Activated naive CD4-positive, alpha-beta T cell treated with anti-CD3 and anti-CD28 coated beads, Interleukin-2, amount 50 U/mL, for 72 hours (primary cell): ENCODE data around the gene GBA2. TPM values are rescaled to one million over a fixed set of nuclear protein-coding genes. Genes with fewer than 3 reads are reported as not detected.

Source experiments
- ATAC-seq, 2 donors: fragments of 150-1000 bp; cut with Tn5 transposase; 2 replicates each; pipeline ENCODE4 v1.10.0; 2021; ENCODE audit warnings: mild to moderate bottlenecking in 2 of 2, moderate library complexity in 2 of 2
- DNase-seq, 2 donors: peaks; one replicate each; pipeline ENCODE4 v3.0.0; 2021 to 2022; ENCODE audit warnings: low spot score in 2 of 2
- H3K27ac Mint-ChIP-seq, 2 donors: one replicate each; pipeline ENCODE4 v1.8.0; 2022; ENCODE audit warnings: mild to moderate bottlenecking in 2 of 2, mixed read lengths in 2 of 2
- H3K36me3 Mint-ChIP-seq, 2 donors: one replicate each; pipeline ENCODE4 v1.8.0; 2022; ENCODE audit warnings: mixed read lengths in 2 of 2
- H3K9me3 Mint-ChIP-seq, 2 donors: one replicate each; pipeline ENCODE4 v1.8.0; 2022; ENCODE audit warnings: mixed read lengths in 2 of 2
- total RNA-seq, 2 donors: library from RNA; stranded (reverse); gene quantifications; one replicate each; pipeline ENCODE4 v1.2.3, GENCODE V29; 2022

Gene GBA2
- total RNA-seq, 2 donors from 2014 or later, result 23.4 to 57.6 TPM

DNA sequence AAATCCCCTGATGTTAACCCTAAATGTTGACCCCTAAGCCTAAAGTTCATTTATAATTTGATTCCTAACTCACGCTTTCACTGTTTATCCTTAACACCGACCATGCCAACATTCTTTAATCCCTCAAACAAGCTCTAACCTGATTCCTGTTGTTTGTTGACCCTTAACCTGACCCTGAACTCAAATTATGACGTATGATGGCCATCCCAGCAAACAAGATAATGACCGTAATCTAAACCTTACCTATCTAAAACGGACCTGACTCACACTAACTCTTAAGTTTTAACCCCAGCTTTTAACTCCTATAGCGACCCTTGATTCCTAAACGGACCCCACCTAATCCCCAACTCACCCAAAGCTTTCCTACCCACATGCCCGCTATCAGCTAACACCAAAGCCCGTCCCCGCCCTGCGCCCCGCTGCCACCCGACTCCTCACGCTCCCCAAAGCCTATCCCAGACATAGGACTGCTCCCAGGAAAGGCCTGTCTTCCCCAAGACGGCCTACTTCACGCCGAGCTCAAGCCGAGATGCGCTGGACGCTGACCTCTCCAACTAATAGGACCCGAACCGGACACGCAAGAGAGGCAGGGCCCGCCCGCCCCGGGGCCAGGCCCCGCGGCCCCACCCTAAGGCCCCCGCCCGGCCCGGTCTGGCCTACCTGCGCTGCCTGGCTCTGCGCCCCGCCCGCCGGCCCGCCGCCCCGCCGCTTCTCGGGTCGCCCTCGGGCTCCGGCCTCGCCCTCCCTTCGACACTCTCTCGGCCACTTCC, 17.4 kb downstream of the GBA2 start:
- Mint-ChIP-seq H3K27ac (peak overlapping the region in 1 of 2 donors; percentile 94), H3K36me3 (peaks cover 14 to 38% of the 10 kb centered on the region in 2 donors), H3K9me3 (no peaks in the 10 kb centered on the region)
- ATAC-seq (no peak), DNase-seq (no peak)

DNA sequence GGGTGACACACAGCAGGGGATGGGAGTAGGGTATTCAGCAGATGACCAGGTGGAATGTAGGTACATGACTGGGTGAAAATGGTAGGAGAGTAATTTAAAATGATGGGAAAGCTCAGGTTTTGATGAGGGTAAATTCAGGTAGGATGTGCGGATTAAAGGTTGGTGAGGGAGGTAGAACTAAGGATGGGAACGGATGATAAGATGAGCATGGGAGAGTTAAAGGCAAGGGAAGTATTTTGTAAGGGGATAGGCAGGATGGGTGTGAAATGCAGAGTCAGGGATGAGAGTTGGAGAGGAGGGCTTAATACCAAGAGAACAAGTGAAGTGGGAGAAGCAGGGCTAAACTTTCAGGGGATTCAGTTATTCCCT, 18.6 kb downstream of the GBA2 start:
- ATAC-seq (no peak), DNase-seq (no peak)
- Mint-ChIP-seq H3K36me3 (peaks cover 14 to 39% of the 10 kb centered on the region in 2 donors), H3K27ac (peak overlapping the region in 1 of 2 donors; percentile 48), H3K9me3 (no peaks in the 10 kb centered on the region)

DNA sequence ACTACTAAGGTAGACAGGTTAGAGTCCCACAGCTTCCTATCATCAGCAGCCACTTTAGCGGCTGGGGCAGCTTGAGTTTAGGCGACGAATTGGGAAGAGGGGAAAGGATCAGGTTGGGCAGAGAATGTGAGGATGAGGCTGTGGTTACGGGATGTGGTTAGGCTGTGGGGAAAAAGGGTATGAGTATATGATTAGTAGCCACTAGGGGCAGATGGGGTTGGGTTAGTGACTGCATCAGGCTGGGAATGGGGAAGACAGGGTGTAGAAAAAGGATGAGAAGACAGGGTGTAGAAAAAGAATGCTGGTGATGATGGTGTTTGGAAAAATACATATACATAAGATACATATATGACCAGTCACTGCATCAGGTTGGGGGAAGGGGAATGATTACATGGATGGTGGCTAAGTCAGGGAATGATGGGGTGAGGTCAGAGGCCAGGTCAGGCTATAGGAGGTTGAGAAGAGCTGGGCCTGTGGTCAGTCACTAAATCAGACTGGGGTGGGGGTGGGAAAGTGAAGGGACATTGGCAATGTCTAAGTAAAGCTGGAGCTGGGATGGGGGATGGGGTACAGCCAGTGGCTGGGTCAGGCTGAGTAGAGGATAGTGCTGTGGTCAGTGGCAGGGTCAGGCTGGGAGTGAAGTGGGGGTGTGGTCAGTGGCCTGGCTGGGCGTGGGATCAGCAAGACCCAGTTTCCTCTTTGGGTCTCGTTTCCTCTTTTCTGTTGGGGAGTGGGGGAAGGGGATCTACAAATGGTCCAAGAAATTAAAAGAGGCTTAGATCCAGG, 19.1 kb downstream of the GBA2 start:
- no peak overlapping the region for H3K27ac Mint-ChIP-seq

DNA sequence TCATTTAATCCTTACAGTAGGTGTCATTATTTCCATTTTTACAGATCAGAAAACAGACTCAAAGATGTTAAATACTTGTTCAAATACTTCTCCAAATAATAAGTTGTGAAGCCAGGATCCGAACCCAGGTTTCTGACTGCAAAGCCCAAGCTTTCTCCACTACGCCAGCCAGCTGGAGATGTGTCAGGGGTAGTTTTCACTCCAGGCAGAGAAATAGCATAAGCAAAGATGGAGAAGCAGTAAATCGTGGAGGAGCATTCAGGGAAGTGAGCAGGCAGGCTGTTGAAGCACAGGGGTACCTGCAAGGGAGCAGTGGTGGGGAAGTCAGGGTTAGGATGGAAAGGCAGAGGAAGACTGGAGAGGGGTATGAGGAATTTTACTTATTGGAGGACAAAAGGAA, 19.9 kb downstream of the GBA2 start:
- no peak for DNase-seq
- Mint-ChIP-seq H3K9me3 (no peaks in the 10 kb centered on the region), H3K36me3 (peaks cover 23 to 38% of the 10 kb centered on the region in 2 donors), H3K27ac (no peak overlapping the region)
- ATAC-seq, result no peak

More for the DNA sequence above, 19.1 kb downstream of the GBA2 start:
- peak in 1 of 2 donors; percentile 8 for ATAC-seq
- Mint-ChIP-seq H3K36me3 (peaks cover 16 to 34% of the 10 kb centered on the region in 2 donors), H3K9me3 (no peaks in the 10 kb centered on the region)
- DNase-seq, result peak; percentile 35 to 68

DNA sequence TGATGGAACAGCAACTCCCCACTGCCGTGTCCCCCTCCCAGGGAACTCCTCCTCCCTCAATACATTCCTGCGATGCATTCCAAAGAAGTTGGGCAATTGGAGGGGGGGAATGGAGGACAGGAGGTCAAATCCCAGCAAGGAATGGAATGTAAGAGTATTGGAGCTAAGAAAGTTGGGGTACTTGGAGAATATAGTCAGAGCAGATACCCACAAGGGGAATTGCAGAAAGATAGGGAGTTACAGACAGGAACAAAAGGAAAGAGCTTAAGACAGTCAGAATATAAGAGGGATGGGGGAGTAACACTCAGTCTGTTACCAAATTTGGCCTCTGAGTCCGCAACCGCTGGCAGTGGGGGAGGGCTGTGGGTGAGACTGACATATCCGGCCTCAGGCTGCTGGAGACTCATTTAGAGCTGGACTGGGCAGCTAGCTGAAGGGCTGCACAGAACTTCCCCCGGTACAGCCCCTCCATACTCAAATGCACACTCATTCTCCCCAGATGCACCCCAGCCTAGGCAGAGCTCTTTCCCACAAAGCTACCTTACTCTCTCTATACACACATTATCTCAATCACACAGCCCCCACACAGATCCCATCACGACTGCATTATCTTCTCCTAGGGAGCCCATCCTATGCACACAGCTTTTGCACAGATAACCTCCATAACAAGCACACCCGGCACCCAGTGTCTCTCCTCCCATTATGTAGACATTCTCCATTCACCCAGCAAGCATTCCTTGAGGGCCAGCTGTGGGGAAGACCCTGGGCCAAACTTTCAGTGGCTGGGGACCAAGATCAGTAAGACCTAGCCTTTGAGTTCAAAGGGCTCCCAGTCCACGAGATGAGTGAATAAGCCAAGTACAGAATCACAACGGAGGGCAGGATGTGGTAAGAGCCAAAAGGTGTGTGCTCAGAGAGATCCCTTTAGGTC, 20.7 kb downstream of the GBA2 start:
- peaks cover 22 to 38% of the 10 kb centered on the region in 2 donors for H3K36me3 Mint-ChIP-seq
- H3K9me3 Mint-ChIP-seq, result no peaks in the 10 kb centered on the region
- no peak overlapping the region for H3K27ac Mint-ChIP-seq
- ATAC-seq (peak; percentile 12 to 45), DNase-seq (peak; percentile 40 to 86)

DNA sequence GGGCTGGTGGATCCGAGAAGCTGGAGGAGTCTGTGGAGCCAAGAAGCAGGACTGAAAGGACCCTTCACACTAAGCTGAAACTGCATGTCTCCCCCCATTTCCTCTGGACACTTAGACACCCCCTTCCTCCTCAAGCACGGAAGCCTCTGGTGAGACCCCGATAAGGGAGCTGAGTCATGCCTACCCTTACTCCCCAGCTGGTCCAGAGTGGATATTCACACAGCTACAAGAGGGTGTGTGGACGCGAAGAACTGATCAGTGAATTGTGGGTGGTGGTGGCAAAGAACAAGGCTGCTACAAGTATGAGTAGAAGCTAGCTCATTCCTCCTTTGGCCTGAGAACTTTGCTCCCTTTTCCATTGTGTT, 21.4 kb downstream of the GBA2 start:
- Mint-ChIP-seq H3K9me3 (no peaks in the 10 kb centered on the region), H3K27ac (no peak overlapping the region)
- no peak for ATAC-seq

DNA sequence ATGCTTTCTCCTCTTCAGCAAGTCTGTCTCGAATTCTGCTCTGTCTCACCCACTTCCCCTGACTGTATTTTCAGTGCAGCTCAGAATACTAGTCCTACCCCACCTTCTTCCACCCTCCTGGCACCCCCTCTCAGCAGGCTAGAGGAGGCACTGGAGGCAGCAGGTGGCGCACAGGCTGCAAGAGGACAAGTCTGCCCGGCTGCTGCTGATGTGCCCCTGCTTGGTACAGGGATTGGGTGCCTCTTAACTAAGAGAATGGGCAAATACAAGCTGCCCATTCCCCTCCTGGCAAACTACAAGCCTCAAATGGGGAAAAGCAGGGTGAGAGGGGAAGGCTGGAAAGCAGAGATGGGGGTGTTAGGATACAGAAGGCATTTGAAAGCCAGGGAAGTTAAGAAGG, 22.1 kb downstream of the GBA2 start:
- no peak for DNase-seq

More for the DNA sequence above, 21.4 kb downstream of the GBA2 start:
- no peak for DNase-seq
- peaks cover 18 to 31% of the 10 kb centered on the region in 2 donors for H3K36me3 Mint-ChIP-seq

DNA sequence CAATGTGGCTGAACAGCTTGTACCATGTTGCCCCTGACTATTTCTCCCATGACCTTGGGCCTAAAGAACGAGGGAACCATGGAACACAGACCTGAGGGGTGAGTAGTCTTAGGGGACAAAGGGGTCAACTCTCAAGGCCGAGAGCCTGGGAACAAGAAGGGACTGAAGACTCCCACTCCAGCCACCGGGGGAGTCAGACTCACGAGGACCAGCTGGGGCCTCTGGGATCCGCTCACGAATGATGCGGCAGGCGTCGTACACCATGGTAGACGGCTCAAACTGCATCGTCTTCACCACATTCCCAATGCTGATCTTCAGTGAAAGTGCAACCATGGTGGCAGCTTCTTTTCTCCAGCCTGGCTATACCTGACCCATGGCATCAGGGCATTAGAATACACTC, 23.7 kb downstream of the GBA2 start:
- no peak for DNase-seq
- ATAC-seq, result no peak
- Mint-ChIP-seq H3K27ac (no peak overlapping the region), H3K36me3 (peaks cover 25 to 28% of the 10 kb centered on the region in 2 donors), H3K9me3 (no peaks in the 10 kb centered on the region)

More for the DNA sequence above, 22.1 kb downstream of the GBA2 start:
- no peaks in the 10 kb centered on the region for H3K9me3 Mint-ChIP-seq
- H3K36me3 Mint-ChIP-seq, result peaks cover 25 to 32% of the 10 kb centered on the region in 2 donors
- no peak for ATAC-seq
- peak overlapping the region in 1 of 2 donors; percentile 57 for H3K27ac Mint-ChIP-seq

DNA sequence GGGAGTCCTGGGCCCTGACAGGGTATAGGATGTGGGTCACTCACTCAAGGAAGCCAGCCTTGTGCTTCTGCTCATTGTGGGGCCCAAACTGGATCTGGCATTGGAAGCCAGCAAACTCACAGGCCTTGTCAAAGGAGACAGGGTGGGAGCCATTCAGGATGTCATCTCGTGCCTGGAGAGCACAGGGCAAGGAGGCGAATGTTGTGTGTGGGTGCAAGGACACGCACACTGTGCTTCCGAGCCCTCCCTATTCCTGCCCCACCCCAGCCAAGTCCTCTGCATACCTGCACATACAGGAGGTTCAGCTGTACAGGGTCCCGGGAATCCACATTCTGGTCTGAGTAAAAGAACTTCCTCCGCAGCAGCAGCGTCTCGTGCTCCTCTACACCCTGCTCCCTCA, 25.1 kb downstream of the GBA2 start:
- DNase-seq, result no peak
- no peaks in the 10 kb centered on the region for H3K9me3 Mint-ChIP-seq
- no peak overlapping the region for H3K27ac Mint-ChIP-seq
- peaks cover 25 to 33% of the 10 kb centered on the region in 2 donors for H3K36me3 Mint-ChIP-seq
- no peak for ATAC-seq

DNA sequence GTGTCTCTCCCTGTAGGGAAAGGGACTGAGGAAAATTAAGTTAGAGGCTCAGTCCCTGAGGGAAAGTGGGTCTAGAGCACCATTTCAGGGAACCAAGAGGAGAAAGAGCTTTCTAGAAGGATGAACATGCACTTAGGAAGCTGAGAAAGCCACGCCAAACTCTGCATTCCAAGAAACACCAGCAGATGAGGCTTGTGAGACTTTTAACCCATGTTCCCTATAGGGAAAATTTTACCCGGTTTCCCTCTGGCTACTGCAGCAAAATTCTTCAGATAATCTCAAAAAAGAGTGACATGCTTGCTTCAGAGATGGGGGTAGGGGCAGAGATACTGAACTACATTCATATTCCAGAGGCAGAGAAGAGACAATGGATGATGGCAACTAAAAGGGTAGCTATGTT, 25.6 kb downstream of the GBA2 start:
- ATAC-seq (no peak), DNase-seq (no peak)
- Mint-ChIP-seq H3K27ac (peak overlapping the region in 1 of 2 donors; percentile 25), H3K9me3 (no peaks in the 10 kb centered on the region), H3K36me3 (peaks cover 25 to 34% of the 10 kb centered on the region in 2 donors)

DNA sequence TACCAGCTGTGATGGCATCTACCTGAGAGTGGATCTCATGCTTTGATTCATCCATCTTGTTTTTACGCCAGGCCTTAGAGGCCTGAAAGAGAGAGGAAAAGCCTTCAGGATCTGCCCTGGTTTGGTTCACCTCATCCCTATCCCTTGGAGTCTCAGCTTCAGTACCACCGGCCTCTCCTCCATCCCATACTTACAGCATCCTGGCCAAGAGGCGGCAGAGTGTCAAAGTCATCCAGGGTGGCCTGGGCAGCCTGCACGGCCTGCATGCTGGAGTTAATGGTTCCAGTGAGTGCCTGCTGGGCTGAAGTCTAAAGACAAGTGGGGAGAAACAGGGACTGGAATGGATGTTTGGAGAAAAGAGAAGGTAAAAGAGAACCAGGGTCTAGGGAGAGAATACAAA, 29.5 kb downstream of the GBA2 start:
- Mint-ChIP-seq H3K27ac (peak overlapping the region; percentile 53 to 69), H3K9me3 (no peaks in the 10 kb centered on the region), H3K36me3 (peaks cover 37 to 43% of the 10 kb centered on the region in 2 donors)
- ATAC-seq (no peak), DNase-seq (no peak)

DNA sequence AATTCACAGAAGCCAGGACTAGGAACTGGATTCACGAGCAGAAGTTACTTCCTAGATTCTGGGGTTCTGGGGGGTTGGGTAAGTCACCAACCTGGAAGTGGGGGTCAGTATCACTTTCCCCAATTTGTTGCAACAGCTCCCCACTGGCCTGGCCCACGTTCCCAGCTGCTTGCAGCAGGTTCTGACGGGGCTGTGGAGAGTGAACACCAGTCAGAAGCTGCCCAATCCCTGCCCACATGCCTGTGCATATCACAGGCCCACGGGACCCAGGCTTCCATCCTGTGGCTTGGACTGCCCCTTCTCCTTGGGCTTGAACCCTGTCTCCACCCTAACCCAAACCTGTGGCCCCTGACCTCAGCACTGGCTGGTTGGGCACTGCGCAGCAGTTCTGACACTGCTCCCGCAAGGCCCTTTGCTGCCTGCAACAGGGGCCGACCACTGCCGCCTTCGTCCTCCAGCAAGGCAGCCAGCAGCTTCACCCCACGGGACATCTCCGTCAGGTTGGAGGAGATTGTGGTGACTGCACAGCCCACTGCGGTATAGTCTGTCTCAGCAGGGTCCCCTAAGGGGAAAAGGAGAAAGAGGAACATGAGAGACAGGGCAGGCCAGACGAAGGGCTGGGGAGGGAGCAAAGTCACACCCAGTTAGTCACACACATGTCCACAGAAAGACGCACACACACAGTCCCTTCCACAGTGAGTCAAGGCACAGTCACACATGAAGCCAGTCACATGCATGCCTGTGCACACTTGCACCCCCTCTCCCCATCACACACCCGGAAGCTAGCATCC, 30.1 kb downstream of the GBA2 start:
- ATAC-seq (peak in 1 of 2 donors; percentile 44), DNase-seq (no peak)
- Mint-ChIP-seq H3K9me3 (no peaks in the 10 kb centered on the region), H3K36me3 (peaks cover 37 to 44% of the 10 kb centered on the region in 2 donors), H3K27ac (peak overlapping the region; percentile 53 to 69)

DNA sequence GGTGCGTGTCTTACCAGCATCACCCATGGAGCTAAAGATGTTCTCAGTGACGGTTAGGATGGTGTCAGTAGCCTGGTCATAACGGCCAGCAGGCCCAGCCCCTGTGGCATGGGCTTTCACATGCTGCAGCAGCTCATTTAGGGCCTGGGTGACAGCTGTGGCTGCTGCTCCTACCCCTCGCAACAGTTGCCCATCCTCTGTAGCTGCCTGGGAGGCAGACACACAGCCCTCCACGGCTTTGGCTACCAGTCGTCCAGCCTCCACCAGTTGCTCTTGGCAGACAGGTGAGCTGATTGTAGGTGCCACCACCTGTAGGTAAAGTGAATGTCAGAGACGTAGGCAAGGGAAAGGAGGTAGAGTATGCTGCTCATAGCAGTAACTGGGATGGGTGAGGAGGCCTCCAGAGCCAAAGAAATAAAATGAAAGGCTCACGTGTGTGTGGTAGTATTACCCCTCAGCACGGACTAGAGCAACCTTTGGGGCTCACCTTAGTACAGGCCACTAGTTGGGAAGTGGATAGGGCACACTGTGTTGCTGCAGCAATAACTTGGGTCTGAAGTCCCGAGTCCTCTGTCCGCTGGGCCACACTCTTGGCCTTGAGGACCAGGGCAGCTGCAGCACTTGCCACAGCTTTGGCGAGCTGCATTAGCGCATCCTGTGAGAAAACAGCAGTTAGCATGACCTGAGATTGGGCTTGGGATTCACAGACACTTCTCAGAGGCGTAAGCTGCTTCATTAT, 31.7 kb downstream of the GBA2 start:
- DNase-seq (no peak), ATAC-seq (no peak)
- Mint-ChIP-seq H3K9me3 (no peaks in the 10 kb centered on the region), H3K36me3 (peaks cover 37 to 38% of the 10 kb centered on the region in 2 donors), H3K27ac (no peak overlapping the region)

DNA sequence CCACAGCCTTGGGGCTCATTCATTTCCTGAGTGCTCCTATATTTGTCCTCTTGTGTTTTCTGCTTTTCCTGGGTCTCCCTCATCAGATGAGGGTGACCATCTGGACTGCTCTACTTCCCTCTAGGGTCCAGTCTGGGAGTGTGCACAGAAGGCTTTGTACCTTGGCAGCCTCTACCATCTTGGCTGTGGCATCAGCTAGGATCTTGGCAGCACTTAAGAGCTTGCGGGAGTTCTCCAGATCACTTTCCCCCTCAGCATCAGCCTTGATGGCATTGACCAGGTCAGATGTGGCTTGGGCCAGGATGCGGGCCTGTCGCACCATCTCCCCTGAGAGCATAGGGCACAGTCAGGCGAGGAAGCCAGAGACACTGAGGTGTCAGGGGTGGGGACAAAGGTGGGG, 32.8 kb downstream of the GBA2 start:
- peaks cover 36 to 37% of the 10 kb centered on the region in 2 donors for H3K36me3 Mint-ChIP-seq
- H3K9me3 Mint-ChIP-seq, result no peaks in the 10 kb centered on the region

DNA sequence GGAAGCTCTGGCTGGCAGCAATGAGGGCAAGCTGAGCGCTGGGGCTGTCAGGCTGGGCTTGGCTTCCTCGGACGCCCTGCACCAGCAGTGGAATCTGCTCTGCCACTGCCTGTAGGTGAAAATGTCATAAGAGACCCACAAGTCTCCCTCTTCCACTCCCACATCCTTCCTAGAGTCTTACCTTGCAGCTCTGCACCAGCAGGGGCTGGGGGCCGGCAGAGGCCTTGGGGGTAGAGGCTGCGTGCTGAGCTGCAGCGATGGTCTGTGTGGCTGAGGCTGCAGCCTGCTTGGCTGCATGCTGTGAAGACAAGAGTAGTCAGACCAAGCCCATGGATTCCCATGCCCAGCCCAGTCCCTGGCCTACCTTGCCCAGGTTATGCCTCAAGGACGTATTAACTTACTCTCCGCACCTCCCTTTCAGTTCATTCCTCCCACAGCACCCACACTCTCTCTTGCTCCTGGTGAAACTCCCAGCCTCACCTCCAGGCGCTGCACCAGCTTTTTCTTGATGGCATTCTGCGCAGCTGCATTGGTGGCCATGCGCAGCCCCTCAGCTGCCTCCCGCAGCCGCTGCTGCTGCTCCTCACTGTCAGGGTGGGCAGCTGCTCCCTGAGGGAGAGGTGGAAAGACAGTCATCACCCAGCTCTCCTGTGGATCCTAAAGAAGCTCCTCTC, 34.3 kb downstream of the GBA2 start:
- H3K36me3 Mint-ChIP-seq, result peaks cover 46 to 47% of the 10 kb centered on the region in 2 donors
- DNase-seq, result no peak
- no peaks in the 10 kb centered on the region for H3K9me3 Mint-ChIP-seq
- H3K27ac Mint-ChIP-seq, result peak overlapping the region; percentile 13 to 66
- no peak for ATAC-seq

More for the DNA sequence above, 32.8 kb downstream of the GBA2 start:
- H3K27ac Mint-ChIP-seq, result peak overlapping the region in 1 of 2 donors; percentile 67
- ATAC-seq, result no peak
- DNase-seq, result no peak
